Measurements from ENCODE around the gene TMEM163.
"Not testable (repeated sequence)": the region's sequence is repeated elsewhere in the genome, so short reads cannot be mapped to it uniquely, and the experiment has no call there.

Gene TMEM163

GRCh38 chr2:134539981-134540380, 178.8 kb downstream of the TMEM163 start:
- no peak for DNase-seq (ENCODE audit: low read depth in 2 of 2, low spot score in 1 of 2)

DNA sequence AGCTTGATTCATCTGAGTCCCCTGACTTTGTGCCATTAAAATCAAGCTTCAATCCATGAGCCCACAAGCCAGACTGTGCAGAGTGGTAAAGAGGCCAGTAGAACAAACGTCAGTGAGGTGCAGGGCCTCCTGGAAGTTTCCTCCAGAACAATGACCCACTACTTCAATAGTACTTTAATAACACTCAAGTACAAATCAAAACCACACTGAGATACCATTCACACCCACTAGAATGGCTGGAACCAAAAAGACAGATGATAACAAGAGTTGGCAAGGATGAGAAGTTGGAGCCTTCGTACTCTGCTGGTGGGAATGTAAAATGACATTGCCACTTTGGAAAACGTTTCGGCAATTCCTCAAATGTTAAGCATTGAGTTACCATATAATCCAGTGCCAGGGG, 181.1 kb downstream of the TMEM163 start:
- DNase-seq (ENCODE audit: low read depth in 2 of 2, low spot score in 1 of 2) = no peak

DNA sequence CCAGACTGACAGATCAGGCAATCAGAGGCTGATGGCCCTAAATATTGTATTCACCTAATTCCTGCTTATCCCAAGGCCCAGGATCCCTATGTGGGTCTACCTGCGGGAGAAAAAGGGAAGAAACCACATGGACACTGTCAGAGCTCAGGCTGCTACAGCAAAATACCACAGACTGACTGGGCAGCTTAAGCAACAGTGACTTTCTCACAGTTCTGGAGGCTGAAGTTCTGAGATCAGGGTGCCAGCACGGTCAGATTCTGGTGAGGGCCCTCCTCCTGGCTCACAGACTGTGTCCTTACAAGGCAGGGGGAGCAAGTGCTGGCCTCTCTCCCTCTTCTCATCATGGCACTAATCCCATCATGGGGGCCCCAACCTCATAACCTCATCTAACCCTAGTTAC, 181.7 kb downstream of the TMEM163 start:
- no peak for DNase-seq (ENCODE audit: low read depth in 2 of 2, low spot score in 1 of 2)

- DNase-seq (ENCODE audit: low read depth in 2 of 2, low spot score in 1 of 2) = no peak
These were observed 182.5 kb downstream of the TMEM163 start for GRCh38 chr2:134536296-134536695.

DNA sequence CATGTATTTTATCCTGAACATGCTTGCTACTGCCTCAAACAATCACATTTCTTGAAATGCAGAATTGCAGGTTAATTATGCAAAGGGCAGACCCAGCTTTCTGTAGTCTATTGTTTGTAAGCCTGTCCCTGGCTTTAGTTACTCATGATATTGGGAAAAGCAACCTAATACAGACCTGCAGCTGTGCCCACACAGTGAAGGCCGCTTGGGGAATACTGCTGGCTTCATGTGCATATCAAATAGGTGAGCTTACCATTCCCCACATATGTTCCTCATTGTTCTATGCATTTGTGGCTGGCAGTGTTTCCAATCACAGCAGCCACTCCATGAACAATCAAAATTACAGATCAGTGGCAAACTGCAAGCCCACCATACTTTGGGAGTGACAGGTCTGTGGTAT, 186.3 kb downstream of the TMEM163 start:
- no peak for DNase-seq (ENCODE audit: low read depth in 2 of 2, low spot score in 1 of 2)

DNA sequence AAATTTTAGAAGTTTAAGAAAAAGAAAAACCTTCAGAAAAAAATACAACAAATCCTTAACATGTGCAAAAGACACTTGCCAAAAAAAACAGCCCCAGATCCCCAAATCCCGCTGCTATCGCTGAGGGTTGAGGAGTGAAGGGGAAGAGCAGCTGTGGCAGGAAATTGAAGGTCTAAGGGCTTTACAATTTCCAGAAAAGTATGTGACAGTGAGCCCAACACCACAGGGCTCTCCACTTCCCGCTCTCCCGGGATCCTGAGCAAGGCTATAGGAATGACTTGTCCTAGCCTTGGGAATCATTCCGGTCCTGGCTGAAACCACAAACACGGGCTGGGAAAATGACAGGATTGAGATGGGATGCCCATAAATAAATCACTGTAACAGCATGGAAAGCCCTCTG, 191.4 kb downstream of the TMEM163 start:
- no peak for DNase-seq (ENCODE audit: low read depth in 2 of 2, low spot score in 1 of 2)

- DNase-seq (ENCODE audit: low read depth in 2 of 2, low spot score in 1 of 2) = no peak
These were observed 196.0 kb downstream of the TMEM163 start for GRCh38 chr2:134522496-134523455.

- no peak for DNase-seq (ENCODE audit: low read depth in 2 of 2, low spot score in 1 of 2)
These were observed 200.7 kb downstream of the TMEM163 start for GRCh38 chr2:134518101-134518500.

DNA sequence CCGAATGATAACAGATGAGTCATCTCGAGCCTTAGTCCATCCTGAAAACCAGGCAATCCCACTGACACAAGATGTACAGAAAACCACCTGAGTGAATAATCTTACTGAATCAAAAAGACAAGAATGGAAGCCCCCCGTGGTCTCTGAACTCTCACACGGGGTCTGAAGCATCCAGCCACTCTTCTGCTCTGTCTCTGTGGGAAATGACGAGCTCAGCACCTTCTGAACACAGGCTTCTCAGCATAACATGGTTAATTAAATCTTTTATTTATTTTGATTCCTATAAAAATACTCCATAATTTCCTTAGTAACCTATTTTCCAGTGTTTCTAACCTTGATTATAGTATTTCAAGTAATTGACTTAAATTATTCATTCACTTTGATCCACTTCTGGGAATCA, 203.7 kb downstream of the TMEM163 start:
- DNase-seq (ENCODE audit: low read depth in 2 of 2, low spot score in 1 of 2) = no peak

- DNase-seq (ENCODE audit: low read depth in 2 of 2, low spot score in 1 of 2) = no peak
These were observed 205.4 kb downstream of the TMEM163 start for GRCh38 chr2:134513465-134513804.

DNA sequence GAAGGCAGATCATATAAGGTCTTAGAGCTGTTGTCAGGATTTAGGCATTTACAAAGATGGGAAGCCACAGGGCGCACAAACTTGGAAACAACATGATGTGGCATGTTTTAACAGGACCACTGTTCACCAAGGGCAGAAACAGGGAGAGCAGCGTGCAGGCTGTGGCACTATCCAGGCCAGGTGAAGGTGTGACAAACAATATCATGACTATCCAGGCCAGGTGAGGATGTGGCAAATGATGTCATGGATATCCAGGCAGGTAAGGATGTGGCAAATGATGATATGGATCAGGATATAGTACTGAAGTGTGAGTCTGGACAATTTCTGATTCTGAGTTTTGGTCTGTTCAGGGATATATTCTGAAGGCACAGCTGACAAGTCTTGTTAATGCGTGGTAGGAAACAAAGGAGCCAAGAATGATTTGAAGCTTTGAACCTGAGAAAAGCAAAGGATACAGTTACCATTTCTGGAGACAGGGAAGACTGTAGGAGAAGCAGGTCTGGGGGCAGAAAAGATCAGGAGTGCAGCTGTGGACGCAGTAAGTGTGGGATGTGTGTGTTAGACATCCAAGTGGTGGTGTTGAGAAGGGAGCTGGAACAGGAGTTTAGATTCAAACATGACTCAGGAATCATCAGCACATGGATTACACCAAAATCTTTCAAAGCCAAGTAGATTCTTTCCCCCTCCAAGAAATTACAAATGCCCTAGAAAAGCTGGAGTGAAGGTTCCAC, 205.9 kb downstream of the TMEM163 start:
- DNase-seq (ENCODE audit: low read depth in 2 of 2, low spot score in 1 of 2) = no peak

DNA sequence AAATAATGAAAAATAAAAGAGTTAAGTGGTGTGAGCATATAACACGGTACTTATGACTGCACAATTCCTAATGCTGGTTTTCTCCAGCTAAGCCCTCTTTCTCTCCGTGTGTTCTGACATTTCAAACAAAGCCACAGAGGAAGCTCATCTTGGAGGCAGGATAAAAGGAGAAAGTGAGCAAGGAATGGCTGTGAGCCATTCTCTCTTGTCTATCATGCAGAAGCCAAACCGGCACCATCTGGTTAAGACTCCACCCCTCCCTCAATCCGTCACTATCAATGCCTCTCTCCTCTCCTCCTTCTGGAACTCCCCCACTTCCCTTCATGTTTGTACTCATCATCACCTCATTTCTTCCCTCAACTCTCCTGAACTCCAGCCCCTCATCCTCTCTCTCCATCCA, 210.4 kb downstream of the TMEM163 start:
- DNase-seq (ENCODE audit: low read depth in 2 of 2, low spot score in 1 of 2) = no peak

GRCh38 chr2:134507697-134508096, 211.1 kb downstream of the TMEM163 start:
- DNase-seq (ENCODE audit: low read depth in 2 of 2, low spot score in 1 of 2) = no peak

- not testable (repeated sequence) for DNase-seq (ENCODE audit: low read depth in 2 of 2, low spot score in 1 of 2)
These were observed 211.6 kb downstream of the TMEM163 start for GRCh38 chr2:134507159-134507558.

GRCh38 chr2:134505446-134505845, 213.4 kb downstream of the TMEM163 start:
- DNase-seq (ENCODE audit: low read depth in 2 of 2, low spot score in 1 of 2) = no peak

- no peak for DNase-seq (ENCODE audit: low read depth in 2 of 2, low spot score in 1 of 2)
These were observed 214.0 kb downstream of the TMEM163 start for GRCh38 chr2:134504586-134505336.

- no peak for DNase-seq (ENCODE audit: low read depth in 2 of 2, low spot score in 1 of 2)
These were observed 216.7 kb downstream of the TMEM163 start for GRCh38 chr2:134502104-134502503.

DNA sequence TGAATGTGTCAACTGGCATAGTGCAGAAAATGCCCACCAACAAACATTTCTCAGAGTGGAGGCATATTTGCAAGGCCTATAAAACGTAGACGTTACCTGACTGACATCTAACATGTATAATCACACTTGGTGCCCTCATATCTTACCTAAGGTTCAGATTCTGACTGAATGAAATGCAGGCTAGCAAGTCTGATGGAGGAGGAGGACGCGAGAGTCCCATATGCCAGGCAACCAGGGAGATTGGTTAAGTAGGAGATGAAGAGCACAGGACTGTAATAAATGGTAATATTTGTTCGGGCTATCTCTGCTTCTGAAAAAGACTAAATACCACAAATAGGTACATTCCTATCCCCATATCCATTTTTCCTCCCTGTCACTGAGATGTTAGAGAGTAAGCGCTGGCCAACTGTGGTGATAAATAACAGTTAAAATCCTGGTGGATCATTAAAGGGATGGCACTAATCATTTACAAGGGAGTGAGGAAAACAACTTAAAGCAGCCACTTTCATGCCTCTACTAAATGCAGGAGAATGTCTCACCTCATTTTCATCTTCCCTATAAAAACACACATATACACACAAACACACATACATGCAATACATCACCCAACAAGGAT, 217.2 kb downstream of the TMEM163 start:
- DNase-seq (ENCODE audit: low read depth in 2 of 2, low spot score in 1 of 2) = no peak

DNA sequence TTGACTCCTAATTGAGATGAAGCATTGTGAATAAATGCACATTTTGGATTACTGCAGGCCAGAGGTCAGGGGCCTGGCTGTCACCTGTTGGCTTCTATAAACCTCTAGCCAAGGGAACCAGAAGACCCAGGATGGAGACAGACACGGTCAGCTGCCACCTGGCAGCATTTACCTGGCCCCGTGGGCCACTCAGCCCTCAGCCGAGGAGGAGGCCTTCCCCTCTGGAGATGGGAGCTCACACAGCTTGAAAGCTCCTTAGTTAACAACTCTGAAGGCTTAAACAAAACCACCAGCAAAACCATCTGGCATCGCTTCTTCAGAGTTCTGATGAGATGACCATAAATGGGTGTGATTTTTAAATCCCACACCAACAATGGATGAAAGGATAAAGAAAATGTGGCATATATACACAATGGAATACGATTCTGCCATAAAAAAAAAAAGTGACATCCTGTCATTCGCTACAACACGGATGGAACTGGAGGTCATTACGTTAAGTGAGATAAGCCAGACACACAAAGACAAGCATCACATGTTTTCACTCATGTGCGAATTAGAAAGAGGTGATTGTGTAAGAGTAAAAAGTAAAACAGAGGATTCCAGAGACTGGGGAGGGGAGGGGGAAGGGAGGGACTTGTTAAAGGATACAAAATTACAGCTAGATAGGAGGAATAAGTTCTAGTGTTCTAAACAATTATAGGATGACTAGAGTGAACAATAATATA, 218.4 kb downstream of the TMEM163 start:
- no peak for DNase-seq (ENCODE audit: low read depth in 2 of 2, low spot score in 1 of 2)

- no peak for DNase-seq (ENCODE audit: low read depth in 2 of 2, low spot score in 1 of 2)
These were observed 219.4 kb downstream of the TMEM163 start for GRCh38 chr2:134499307-134499926.

All from stimulated activated CD8-positive, alpha-beta memory T cell treated with anti-CD3 and anti-CD28 coated beads, Interleukin-4, amount 100 ng/mL, for 4 hours (primary cell).